GM23338 (cell line): ENCODE measurements around the gene FGF1. TPM values are rescaled to one million over a fixed set of nuclear protein-coding genes. Genes with fewer than 3 reads are reported as not detected.

Experiments used
- ATAC-seq: fragments of 200-7000 bp; cut with Tn5 transposase; 3 replicates; pipeline ENCODE4 v1.9.1; 2020
- DNase-seq: peaks from one replicate; pipeline ENCODE4 v3.0.0-alpha.2; 2015; ENCODE audit warnings: low spot score
- H2AFZ ChIP-seq: fragments of 200-600 bp; sonication (generic); 2 replicates; pipeline ENCODE4 v1.8.0; 2016; ENCODE audit warnings: antibody characterized with exemption, mild to moderate bottlenecking, moderate library complexity
- H3F3A ChIP-seq: fragments of 200-600 bp; sonication (generic); replicated peaks from 2 replicates; pipeline ENCODE4 v1.8.0; 2017; ENCODE audit warnings: antibody characterized with exemption, mixed run types, low read depth
- H3K27ac ChIP-seq: fragments of 200-600 bp; sonication (generic); 2 replicates; pipeline ENCODE4 v1.6.1; 2016; ENCODE audit warnings: low read depth
- H3K27me3 ChIP-seq: fragments of 200-600 bp; sonication (generic); 2 replicates; pipeline ENCODE4 v1.8.0; 2016; ENCODE audit warnings: mild to moderate bottlenecking, mixed run types, moderate library complexity; ENCODE audit not compliant: insufficient read depth
- H3K36me3 ChIP-seq: fragments of 200-600 bp; sonication (generic); 2 replicates; pipeline ENCODE4 v1.8.0; 2016; ENCODE audit warnings: mild to moderate bottlenecking; ENCODE audit not compliant: insufficient read depth
- H3K4me1 ChIP-seq: fragments of 200-600 bp; sonication (generic); 2 replicates; pipeline ENCODE4 v1.8.0; 2016; ENCODE audit warnings: mild to moderate bottlenecking, moderate library complexity; ENCODE audit not compliant: insufficient read depth
- H3K4me2 ChIP-seq: fragments of 200-600 bp; sonication (generic); 2 replicates; pipeline ENCODE4 v1.7.1; 2017; ENCODE audit warnings: mixed run types
- H3K4me3 ChIP-seq: fragments of 200-600 bp; sonication (generic); 2 replicates; pipeline ENCODE4 v1.6.1; 2016; ENCODE audit warnings: mixed run types
- H3K79me2 ChIP-seq: fragments of 200-600 bp; sonication (generic); replicated peaks from 2 replicates; pipeline ENCODE4 v1.8.0; 2017; ENCODE audit warnings: mild to moderate bottlenecking; ENCODE audit not compliant: insufficient read depth
- H3K9me2 ChIP-seq: fragments of 200-600 bp; sonication (generic); 2 replicates; pipeline ENCODE4 v1.8.0; 2017; ENCODE audit not compliant: insufficient read depth
- H4K20me1 ChIP-seq: fragments of 200-600 bp; sonication (generic); replicated peaks from 2 replicates; pipeline ENCODE4 v1.8.0; 2017; ENCODE audit warnings: mild to moderate bottlenecking; ENCODE audit not compliant: insufficient read depth
- H3K27ac Mint-ChIP-seq: 2 replicates; pipeline ENCODE4 v1.8.0; 2020; ENCODE audit warnings: inconsistent platforms, mild to moderate bottlenecking, moderate library complexity, mixed read lengths
- H3K27me3 Mint-ChIP-seq: 3 replicates; pipeline ENCODE4 v1.8.0; 2022; ENCODE audit warnings: low read depth, mild to moderate bottlenecking, moderate library complexity, mixed read lengths, inconsistent platforms; ENCODE audit not compliant: insufficient read depth, poor library complexity
- H3K36me3 Mint-ChIP-seq: 3 replicates; pipeline ENCODE4 v1.8.0; 2021; ENCODE audit warnings: low read depth, mild to moderate bottlenecking, inconsistent platforms, moderate library complexity, mixed read lengths
- H3K4me1 Mint-ChIP-seq: 3 replicates; pipeline ENCODE4 v1.8.0; 2020; ENCODE audit warnings: mild to moderate bottlenecking, inconsistent platforms, mixed read lengths
- H3K4me3 Mint-ChIP-seq: 3 replicates; pipeline ENCODE4 v1.8.0; 2021; ENCODE audit warnings: moderate library complexity, mild to moderate bottlenecking, inconsistent platforms, mixed read lengths
- H3K9me3 Mint-ChIP-seq: 3 replicates; pipeline ENCODE4 v1.8.0; 2020; ENCODE audit warnings: moderate library complexity, mild to moderate bottlenecking, inconsistent platforms, mixed read lengths
- CREB1 ChIP-seq: fragments of 250-450 bp; sonication (Bioruptor Pico); IDR thresholded peaks from 2 replicates; pipeline ENCODE4 v1.5.0; 2020; ENCODE audit warnings: low read depth, mild to moderate bottlenecking, moderate library complexity
- ETS1 ChIP-seq: IDR thresholded peaks from 2 replicates; pipeline ENCODE4 v1.6.1; 2016; ENCODE audit warnings: antibody characterized with exemption
- EZH2 ChIP-seq: fragments of 200-600 bp; sonication (generic); IDR thresholded peaks from one replicate; pipeline ENCODE4 v1.8.0; 2017; ENCODE audit warnings: antibody characterized with exemption, mild to moderate bottlenecking, low read depth; ENCODE audit not compliant: unreplicated experiment
- EZH2phosphoT487 ChIP-seq: fragments of 200-600 bp; sonication (generic); IDR thresholded peaks from one replicate; pipeline ENCODE4 v1.8.1; 2018; ENCODE audit warnings: antibody characterized with exemption; ENCODE audit not compliant: unreplicated experiment
- JUNB ChIP-seq: IDR thresholded peaks from one replicate; pipeline ENCODE4 v1.6.1; 2016; ENCODE audit warnings: antibody characterized with exemption; ENCODE audit not compliant: unreplicated experiment
- NANOG ChIP-seq: IDR thresholded peaks from 2 replicates; pipeline ENCODE4 v1.6.1; 2016; ENCODE audit warnings: antibody characterized with exemption, borderline replicate concordance
- POLR2AphosphoS5 ChIP-seq: IDR thresholded peaks from 2 replicates; pipeline ENCODE4 v1.6.1; 2016; ENCODE audit warnings: antibody characterized with exemption, low read depth
- ZNF114 ChIP-seq: fragments of 250-450 bp; sonication (Bioruptor Pico); IDR thresholded peaks from 2 replicates; pipeline ENCODE4 v1.5.0; 2020; ENCODE audit warnings: mild to moderate bottlenecking, moderate library complexity
- polyA plus RNA-seq: library from polyadenylated mRNA; unstranded; fragments of >200 nt; fragmentation: Nextera tagmentation; extraction: Ambion mirVana; gene quantifications from 2 replicates; pipeline ENCODE4 v1.2.1, GENCODE V29; 2016
- total RNA-seq: library from RNA; depleted of rRNA; stranded (reverse); fragments of >200 nt; shearing (Covaris generic); gene quantifications from 2 replicates; pipeline ENCODE4 v1.2.3, GENCODE V29; 2014
- TF ChIP-seq, protein P1 (sequence below), 2 experiments: fragments of 200-600 bp in 1 of 2; sonication (generic) in 1 of 2; conservative IDR thresholded peaks; 2 replicates each; pipeline versions ENCODE4 v1.5.1 to v1.6.1; 2016 to 2017; ENCODE audit warnings: antibody characterized with exemption in 2 of 2, low read depth in 2 of 2, mild to moderate bottlenecking in 2 of 2, moderate library complexity in 1 of 2
- TF ChIP-seq, protein P2 (sequence below): IDR thresholded peaks from one replicate; pipeline ENCODE4 v1.6.1; 2018; ENCODE audit warnings: antibody characterized with exemption; ENCODE audit not compliant: unreplicated experiment
- TF ChIP-seq, protein P3 (sequence below): fragments of 250-450 bp; sonication (Bioruptor Pico); IDR thresholded peaks from 2 replicates; pipeline ENCODE4 v1.5.0; 2020; ENCODE audit warnings: mild to moderate bottlenecking, moderate library complexity

The FGF1 gene
- total and polyA plus RNA-seq, 2 experiments from 2014 or later: 0.21 to 0.34 TPM

- ATAC-seq: no peak
- Histone ChIP-seq H3K9me2 (0 out of 2 replicates have a peak, but pooled peaks cover 4% of the 10 kb centered on the region), H3K4me1 (no peaks in the 10 kb centered on the region), H4K20me1 (no peaks in the 10 kb centered on the region), H2AFZ (no peak overlapping the region), H3K4me2 (no peak overlapping the region), H3K4me3 (no peak overlapping the region), H3K27me3 (no peaks in the 10 kb centered on the region), H3K36me3 (no peaks in the 10 kb centered on the region), H3K79me2 (no peaks in the 10 kb centered on the region), H3F3A (no peaks in the 10 kb centered on the region), H3K27ac (no peak overlapping the region)
- DNase-seq: no peak
- Mint-ChIP-seq H3K9me3 (no peaks in the 10 kb centered on the region), H3K4me3 (no peak overlapping the region), H3K27me3 (peaks cover 7% of the 10 kb centered on the region), H3K4me1 (no peaks in the 10 kb centered on the region), H3K36me3 (no peaks in the 10 kb centered on the region), H3K27ac (no peak overlapping the region)
- TF ChIP-seq ZNF114 (CRISPR knock-in tag) (no peak), CREB1 (CRISPR knock-in tag) (no peak), EZH2 (no peak), ETS1 (no peak), NANOG (no peak), EZH2phosphoT487 (no peak), JUNB (no peak), POLR2AphosphoS5 (no peak)
- TF ChIP-seq, protein P1, sequence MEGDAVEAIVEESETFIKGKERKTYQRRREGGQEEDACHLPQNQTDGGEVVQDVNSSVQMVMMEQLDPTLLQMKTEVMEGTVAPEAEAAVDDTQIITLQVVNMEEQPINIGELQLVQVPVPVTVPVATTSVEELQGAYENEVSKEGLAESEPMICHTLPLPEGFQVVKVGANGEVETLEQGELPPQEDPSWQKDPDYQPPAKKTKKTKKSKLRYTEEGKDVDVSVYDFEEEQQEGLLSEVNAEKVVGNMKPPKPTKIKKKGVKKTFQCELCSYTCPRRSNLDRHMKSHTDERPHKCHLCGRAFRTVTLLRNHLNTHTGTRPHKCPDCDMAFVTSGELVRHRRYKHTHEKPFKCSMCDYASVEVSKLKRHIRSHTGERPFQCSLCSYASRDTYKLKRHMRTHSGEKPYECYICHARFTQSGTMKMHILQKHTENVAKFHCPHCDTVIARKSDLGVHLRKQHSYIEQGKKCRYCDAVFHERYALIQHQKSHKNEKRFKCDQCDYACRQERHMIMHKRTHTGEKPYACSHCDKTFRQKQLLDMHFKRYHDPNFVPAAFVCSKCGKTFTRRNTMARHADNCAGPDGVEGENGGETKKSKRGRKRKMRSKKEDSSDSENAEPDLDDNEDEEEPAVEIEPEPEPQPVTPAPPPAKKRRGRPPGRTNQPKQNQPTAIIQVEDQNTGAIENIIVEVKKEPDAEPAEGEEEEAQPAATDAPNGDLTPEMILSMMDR (conservative IDR thresholded peaks at IDR 0.05; ENCODE audit: low read depth in 2 of 2): no peak
- TF ChIP-seq, protein P2, sequence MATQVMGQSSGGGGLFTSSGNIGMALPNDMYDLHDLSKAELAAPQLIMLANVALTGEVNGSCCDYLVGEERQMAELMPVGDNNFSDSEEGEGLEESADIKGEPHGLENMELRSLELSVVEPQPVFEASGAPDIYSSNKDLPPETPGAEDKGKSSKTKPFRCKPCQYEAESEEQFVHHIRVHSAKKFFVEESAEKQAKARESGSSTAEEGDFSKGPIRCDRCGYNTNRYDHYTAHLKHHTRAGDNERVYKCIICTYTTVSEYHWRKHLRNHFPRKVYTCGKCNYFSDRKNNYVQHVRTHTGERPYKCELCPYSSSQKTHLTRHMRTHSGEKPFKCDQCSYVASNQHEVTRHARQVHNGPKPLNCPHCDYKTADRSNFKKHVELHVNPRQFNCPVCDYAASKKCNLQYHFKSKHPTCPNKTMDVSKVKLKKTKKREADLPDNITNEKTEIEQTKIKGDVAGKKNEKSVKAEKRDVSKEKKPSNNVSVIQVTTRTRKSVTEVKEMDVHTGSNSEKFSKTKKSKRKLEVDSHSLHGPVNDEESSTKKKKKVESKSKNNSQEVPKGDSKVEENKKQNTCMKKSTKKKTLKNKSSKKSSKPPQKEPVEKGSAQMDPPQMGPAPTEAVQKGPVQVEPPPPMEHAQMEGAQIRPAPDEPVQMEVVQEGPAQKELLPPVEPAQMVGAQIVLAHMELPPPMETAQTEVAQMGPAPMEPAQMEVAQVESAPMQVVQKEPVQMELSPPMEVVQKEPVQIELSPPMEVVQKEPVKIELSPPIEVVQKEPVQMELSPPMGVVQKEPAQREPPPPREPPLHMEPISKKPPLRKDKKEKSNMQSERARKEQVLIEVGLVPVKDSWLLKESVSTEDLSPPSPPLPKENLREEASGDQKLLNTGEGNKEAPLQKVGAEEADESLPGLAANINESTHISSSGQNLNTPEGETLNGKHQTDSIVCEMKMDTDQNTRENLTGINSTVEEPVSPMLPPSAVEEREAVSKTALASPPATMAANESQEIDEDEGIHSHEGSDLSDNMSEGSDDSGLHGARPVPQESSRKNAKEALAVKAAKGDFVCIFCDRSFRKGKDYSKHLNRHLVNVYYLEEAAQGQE: no peak
- TF ChIP-seq, protein P3, sequence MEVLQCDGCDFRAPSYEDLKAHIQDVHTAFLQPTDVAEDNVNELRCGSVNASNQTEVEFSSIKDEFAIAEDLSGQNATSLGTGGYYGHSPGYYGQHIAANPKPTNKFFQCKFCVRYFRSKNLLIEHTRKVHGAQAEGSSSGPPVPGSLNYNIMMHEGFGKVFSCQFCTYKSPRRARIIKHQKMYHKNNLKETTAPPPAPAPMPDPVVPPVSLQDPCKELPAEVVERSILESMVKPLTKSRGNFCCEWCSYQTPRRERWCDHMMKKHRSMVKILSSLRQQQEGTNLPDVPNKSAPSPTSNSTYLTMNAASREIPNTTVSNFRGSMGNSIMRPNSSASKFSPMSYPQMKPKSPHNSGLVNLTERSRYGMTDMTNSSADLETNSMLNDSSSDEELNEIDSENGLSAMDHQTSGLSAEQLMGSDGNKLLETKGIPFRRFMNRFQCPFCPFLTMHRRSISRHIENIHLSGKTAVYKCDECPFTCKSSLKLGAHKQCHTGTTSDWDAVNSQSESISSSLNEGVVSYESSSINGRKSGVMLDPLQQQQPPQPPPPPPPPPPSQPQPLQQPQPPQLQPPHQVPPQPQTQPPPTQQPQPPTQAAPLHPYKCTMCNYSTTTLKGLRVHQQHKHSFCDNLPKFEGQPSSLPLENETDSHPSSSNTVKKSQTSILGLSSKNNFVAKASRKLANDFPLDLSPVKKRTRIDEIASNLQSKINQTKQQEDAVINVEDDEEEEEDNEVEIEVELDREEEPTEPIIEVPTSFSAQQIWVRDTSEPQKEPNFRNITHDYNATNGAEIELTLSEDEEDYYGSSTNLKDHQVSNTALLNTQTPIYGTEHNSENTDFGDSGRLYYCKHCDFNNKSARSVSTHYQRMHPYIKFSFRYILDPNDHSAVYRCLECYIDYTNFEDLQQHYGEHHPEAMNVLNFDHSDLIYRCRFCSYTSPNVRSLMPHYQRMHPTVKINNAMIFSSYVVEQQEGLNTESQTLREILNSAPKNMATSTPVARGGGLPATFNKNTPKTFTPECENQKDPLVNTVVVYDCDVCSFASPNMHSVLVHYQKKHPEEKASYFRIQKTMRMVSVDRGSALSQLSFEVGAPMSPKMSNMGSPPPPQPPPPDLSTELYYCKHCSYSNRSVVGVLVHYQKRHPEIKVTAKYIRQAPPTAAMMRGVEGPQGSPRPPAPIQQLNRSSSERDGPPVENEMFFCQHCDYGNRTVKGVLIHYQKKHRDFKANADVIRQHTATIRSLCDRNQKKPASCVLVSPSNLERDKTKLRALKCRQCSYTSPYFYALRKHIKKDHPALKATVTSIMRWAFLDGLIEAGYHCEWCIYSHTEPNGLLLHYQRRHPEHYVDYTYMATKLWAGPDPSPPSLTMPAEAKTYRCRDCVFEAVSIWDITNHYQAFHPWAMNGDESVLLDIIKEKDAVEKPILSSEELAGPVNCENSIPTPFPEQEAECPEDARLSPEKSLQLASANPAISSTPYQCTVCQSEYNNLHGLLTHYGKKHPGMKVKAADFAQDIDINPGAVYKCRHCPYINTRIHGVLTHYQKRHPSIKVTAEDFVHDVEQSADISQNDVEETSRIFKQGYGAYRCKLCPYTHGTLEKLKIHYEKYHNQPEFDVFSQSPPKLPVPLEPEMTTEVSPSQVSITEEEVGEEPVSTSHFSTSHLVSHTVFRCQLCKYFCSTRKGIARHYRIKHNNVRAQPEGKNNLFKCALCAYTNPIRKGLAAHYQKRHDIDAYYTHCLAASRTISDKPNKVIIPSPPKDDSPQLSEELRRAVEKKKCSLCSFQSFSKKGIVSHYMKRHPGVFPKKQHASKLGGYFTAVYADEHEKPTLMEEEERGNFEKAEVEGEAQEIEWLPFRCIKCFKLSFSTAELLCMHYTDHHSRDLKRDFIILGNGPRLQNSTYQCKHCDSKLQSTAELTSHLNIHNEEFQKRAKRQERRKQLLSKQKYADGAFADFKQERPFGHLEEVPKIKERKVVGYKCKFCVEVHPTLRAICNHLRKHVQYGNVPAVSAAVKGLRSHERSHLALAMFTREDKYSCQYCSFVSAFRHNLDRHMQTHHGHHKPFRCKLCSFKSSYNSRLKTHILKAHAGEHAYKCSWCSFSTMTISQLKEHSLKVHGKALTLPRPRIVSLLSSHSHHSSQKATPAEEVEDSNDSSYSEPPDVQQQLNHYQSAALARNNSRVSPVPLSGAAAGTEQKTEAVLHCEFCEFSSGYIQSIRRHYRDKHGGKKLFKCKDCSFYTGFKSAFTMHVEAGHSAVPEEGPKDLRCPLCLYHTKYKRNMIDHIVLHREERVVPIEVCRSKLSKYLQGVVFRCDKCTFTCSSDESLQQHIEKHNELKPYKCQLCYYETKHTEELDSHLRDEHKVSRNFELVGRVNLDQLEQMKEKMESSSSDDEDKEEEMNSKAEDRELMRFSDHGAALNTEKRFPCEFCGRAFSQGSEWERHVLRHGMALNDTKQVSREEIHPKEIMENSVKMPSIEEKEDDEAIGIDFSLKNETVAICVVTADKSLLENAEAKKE: no peak
Observed at GRCh38 chr5:142584891-142585290, 101.0 kb downstream of the FGF1 start.
